HUES6 (cell line): ENCODE data around the gene MGMT.

Experiments
- H3K27ac ChIP-seq: 2 replicates; pipeline ENCODE4 v1.7.0; 2013; ENCODE audit warnings: low read depth, mild to moderate bottlenecking, low read length, inconsistent platforms
- H3K27me3 ChIP-seq: 2 replicates; pipeline ENCODE4 v1.6.1; 2013; ENCODE audit warnings: low read length; ENCODE audit not compliant: control insufficient read depth, insufficient read depth
- H3K36me3 ChIP-seq: 2 replicates; pipeline ENCODE4 v1.6.1; 2013; ENCODE audit warnings: low read length; ENCODE audit not compliant: control insufficient read depth, insufficient read depth
- H3K4me1 ChIP-seq: 2 replicates; pipeline ENCODE4 v1.6.1; 2013; ENCODE audit warnings: low read length; ENCODE audit not compliant: control insufficient read depth, insufficient read depth
- H3K4me3 ChIP-seq: 2 replicates; pipeline ENCODE4 v1.5.1; 2013; ENCODE audit warnings: low read depth, low read length
- H3K9ac ChIP-seq: one replicate; pipeline ENCODE4 v1.6.1; 2013; ENCODE audit warnings: mild to moderate bottlenecking, low read length
- H3K9me3 ChIP-seq: 2 replicates; pipeline ENCODE4 v1.6.1; 2013; ENCODE audit warnings: low read depth, low read length; ENCODE audit not compliant: control insufficient read depth, insufficient read depth

Gene MGMT

GRCh38 chr10:129522041-129522585 is 55.1 kb downstream of the MGMT start:
- H3K27ac ChIP-seq: no peak overlapping the region
- no peak overlapping the region for H3K4me3 ChIP-seq
- no peaks in the 10 kb centered on the region for H3K27me3 ChIP-seq
- H3K36me3 ChIP-seq: no peaks in the 10 kb centered on the region
- H3K9me3 ChIP-seq: peaks cover 9% of the 10 kb centered on the region; the same call in 1 of the 2 replicates
- no peak overlapping the region for H3K9ac ChIP-seq
- peaks cover 17% of the 10 kb centered on the region for H3K4me1 ChIP-seq

- no peaks in the 10 kb centered on the region for H3K36me3 ChIP-seq
Measured at GRCh38 chr10:129523031-129523722, 56.1 kb downstream of the MGMT start.

GRCh38 chr10:129523723-129524316 is 56.8 kb downstream of the MGMT start:
- H3K9ac ChIP-seq: no peak overlapping the region
- H3K27ac ChIP-seq: no peak overlapping the region

More at GRCh38 chr10:129523031-129523722, 56.1 kb downstream of the MGMT start:
- Histone ChIP-seq H3K9ac (no peak overlapping the region), H3K27me3 (no peaks in the 10 kb centered on the region), H3K9me3 (peaks cover under 1% of the 10 kb centered on the region; the same call in 1 of the 2 replicates), H3K4me1 (peaks cover 17% of the 10 kb centered on the region), H3K27ac (no peak overlapping the region), H3K4me3 (no peak overlapping the region)

GRCh38 chr10:129524936-129525335 is 57.9 kb downstream of the MGMT start:
- Histone ChIP-seq H3K4me3 (no peak overlapping the region), H3K9me3 (0 out of 2 replicates have a peak, but pooled peaks cover 3% of the 10 kb centered on the region), H3K4me1 (peaks cover 17% of the 10 kb centered on the region), H3K27me3 (no peaks in the 10 kb centered on the region), H3K36me3 (no peaks in the 10 kb centered on the region), H3K9ac (no peak overlapping the region), H3K27ac (no peak overlapping the region)

More at GRCh38 chr10:129523723-129524316, 56.8 kb downstream of the MGMT start:
- H3K9me3 ChIP-seq: peaks cover 3% of the 10 kb centered on the region; the same call in 1 of the 2 replicates
- no peak overlapping the region for H3K4me3 ChIP-seq
- no peaks in the 10 kb centered on the region for H3K36me3 ChIP-seq
- H3K4me1 ChIP-seq: peaks cover 17% of the 10 kb centered on the region
- no peaks in the 10 kb centered on the region for H3K27me3 ChIP-seq

GRCh38 chr10:129525401-129525801 is 58.4 kb downstream of the MGMT start:
- Histone ChIP-seq H3K9me3 (0 out of 2 replicates have a peak, but pooled peaks cover 3% of the 10 kb centered on the region), H3K4me1 (peaks cover 17% of the 10 kb centered on the region), H3K27ac (no peak overlapping the region), H3K4me3 (no peak overlapping the region), H3K36me3 (no peaks in the 10 kb centered on the region), H3K9ac (no peak overlapping the region), H3K27me3 (no peaks in the 10 kb centered on the region)

- 0 out of 2 replicates have a peak, but pooled peaks cover 3% of the 10 kb centered on the region for H3K9me3 ChIP-seq
- H3K27me3 ChIP-seq: no peaks in the 10 kb centered on the region
- no peaks in the 10 kb centered on the region for H3K36me3 ChIP-seq
- no peak overlapping the region for H3K4me3 ChIP-seq
- H3K4me1 ChIP-seq: peaks cover 17% of the 10 kb centered on the region
- H3K27ac ChIP-seq: no peak overlapping the region
- H3K9ac ChIP-seq: no peak overlapping the region
Measured at GRCh38 chr10:129526943-129527342, 59.9 kb downstream of the MGMT start.

- Histone ChIP-seq H3K4me1 (peaks cover 21% of the 10 kb centered on the region), H3K27ac (no peak overlapping the region), H3K4me3 (no peak overlapping the region), H3K9ac (no peak overlapping the region), H3K36me3 (no peaks in the 10 kb centered on the region), H3K9me3 (0 out of 2 replicates have a peak, but pooled peaks cover 3% of the 10 kb centered on the region), H3K27me3 (no peaks in the 10 kb centered on the region)
Measured at GRCh38 chr10:129528376-129528978, 61.4 kb downstream of the MGMT start.

- Histone ChIP-seq H3K9me3 (0 out of 2 replicates have a peak, but pooled peaks cover 3% of the 10 kb centered on the region), H3K27ac (no peak overlapping the region), H3K4me3 (no peak overlapping the region), H3K9ac (no peak overlapping the region), H3K4me1 (peaks cover 21% of the 10 kb centered on the region), H3K27me3 (no peaks in the 10 kb centered on the region), H3K36me3 (no peaks in the 10 kb centered on the region)
Measured at GRCh38 chr10:129530581-129530980, 63.5 kb downstream of the MGMT start.

GRCh38 chr10:129531195-129531968 is 64.3 kb downstream of the MGMT start:
- peaks cover 21% of the 10 kb centered on the region for H3K4me1 ChIP-seq
- H3K9ac ChIP-seq: no peak overlapping the region
- peak overlapping the region; percentile 69; the same call in 1 of the 2 replicates for H3K27ac ChIP-seq
- no peak overlapping the region for H3K4me3 ChIP-seq
- no peaks in the 10 kb centered on the region for H3K27me3 ChIP-seq
- 0 out of 2 replicates have a peak, but pooled peaks cover 2% of the 10 kb centered on the region for H3K36me3 ChIP-seq
- H3K9me3 ChIP-seq: 0 out of 2 replicates have a peak, but pooled peaks cover 3% of the 10 kb centered on the region

- no peak overlapping the region for H3K9ac ChIP-seq
- H3K4me3 ChIP-seq: no peak overlapping the region
- peak overlapping the region; percentile 31; the same call in 1 of the 2 replicates for H3K27ac ChIP-seq
- H3K27me3 ChIP-seq: no peaks in the 10 kb centered on the region
- peaks cover 21% of the 10 kb centered on the region for H3K4me1 ChIP-seq
- H3K9me3 ChIP-seq: 0 out of 2 replicates have a peak, but pooled peaks cover 3% of the 10 kb centered on the region
- 0 out of 2 replicates have a peak, but pooled peaks cover 3% of the 10 kb centered on the region for H3K36me3 ChIP-seq
Measured at GRCh38 chr10:129531969-129532660, 65.1 kb downstream of the MGMT start.
